AG09319 (cell line): ENCODE data around the gene MYOT.
"Not testable (repeated sequence)": the region's sequence is repeated elsewhere in the genome, so short reads cannot be mapped to it uniquely, and the experiment has no call there.

Experiments
- DNase-seq: peaks from one replicate; pipeline ENCODE4 v3.0.0-alpha.2; 2010; ENCODE audit warnings: low read depth; ENCODE audit errors: extremely low read depth
- CTCF ChIP-seq: IDR thresholded peaks from 2 replicates; pipeline ENCODE4 v1.5.1; 2011; ENCODE audit warnings: low read depth, mild to moderate bottlenecking, inconsistent platforms, low read length, moderate library complexity

Gene MYOT

GRCh38 chr5:137856201-137856600 is 11.5 kb upstream of the MYOT start:
- no peak for DNase-seq
- TF ChIP-seq CTCF, result no peak

GRCh38 chr5:137856916-137857862 is 10.5 kb upstream of the MYOT start:
- no peak for TF ChIP-seq CTCF
- no peak for DNase-seq

- TF ChIP-seq CTCF, result no peak
- peak; percentile 4 for DNase-seq
These were observed 9.3 kb upstream of the MYOT start for GRCh38 chr5:137858223-137858916.

GRCh38 chr5:137858954-137859353 is 8.7 kb upstream of the MYOT start:
- DNase-seq, result no peak
- no peak for TF ChIP-seq CTCF

GRCh38 chr5:137862251-137862650 is 5.4 kb upstream of the MYOT start:
- no peak for TF ChIP-seq CTCF
- no peak for DNase-seq

GRCh38 chr5:137863653-137864052 is 4.0 kb upstream of the MYOT start:
- DNase-seq, result not testable (repeated sequence)

GRCh38 chr5:137866541-137867388 is 895 bp upstream of the MYOT start:
- no peak for DNase-seq
- no peak for TF ChIP-seq CTCF
